ENCODE measurements around the gene SYNGR4.
"Not testable (repeated sequence)": the region's sequence is repeated elsewhere in the genome, so short reads cannot be mapped to it uniquely, and the experiment has no call there.

The SYNGR4 gene

DNA sequence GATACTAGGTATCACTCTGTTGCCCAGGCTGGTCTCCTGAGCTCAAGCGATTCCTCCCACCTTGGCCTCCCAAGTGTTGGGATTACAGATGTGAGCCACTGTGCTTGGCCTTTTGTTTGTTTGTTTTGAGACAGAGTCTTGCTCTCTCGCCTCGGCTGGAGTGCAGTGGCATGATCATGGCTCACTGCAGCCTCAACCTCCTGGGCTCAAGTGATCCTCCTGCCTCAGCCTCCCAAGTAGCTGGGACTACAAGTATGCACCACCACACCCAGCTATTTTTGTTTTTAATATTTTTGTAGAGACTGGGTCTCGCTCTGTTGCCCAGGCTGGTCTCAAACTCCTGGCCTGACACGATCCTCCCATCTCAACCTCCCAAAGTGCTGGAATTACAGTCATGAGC lies 7.6 kb downstream of the SYNGR4 start:
- not testable (repeated sequence) for DNase-seq

GRCh38 chr19:48372904-48373303 lies 8.7 kb downstream of the SYNGR4 start:
- no peak for DNase-seq

GRCh38 chr19:48373567-48373966 lies 9.4 kb downstream of the SYNGR4 start:
- no peak for DNase-seq

DNA sequence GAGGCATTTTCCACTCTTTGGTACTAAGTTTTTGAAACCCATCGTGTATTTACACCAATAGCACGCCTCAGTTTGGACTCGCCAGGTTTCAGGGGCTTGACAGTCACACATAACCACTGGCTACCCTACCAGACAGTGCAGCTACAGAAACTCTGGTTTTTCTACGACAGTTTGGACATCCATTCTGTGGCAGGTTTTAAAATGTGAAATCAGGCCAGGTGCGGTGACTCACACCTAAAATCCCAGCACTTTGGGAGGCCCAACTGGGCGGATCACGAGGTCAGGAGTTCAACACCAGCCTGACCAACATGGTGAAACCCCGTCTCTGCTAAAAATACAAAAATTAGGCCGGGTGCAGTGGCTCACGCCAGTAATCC lies 14.0 kb downstream of the SYNGR4 start:
- no peak for DNase-seq

DNA sequence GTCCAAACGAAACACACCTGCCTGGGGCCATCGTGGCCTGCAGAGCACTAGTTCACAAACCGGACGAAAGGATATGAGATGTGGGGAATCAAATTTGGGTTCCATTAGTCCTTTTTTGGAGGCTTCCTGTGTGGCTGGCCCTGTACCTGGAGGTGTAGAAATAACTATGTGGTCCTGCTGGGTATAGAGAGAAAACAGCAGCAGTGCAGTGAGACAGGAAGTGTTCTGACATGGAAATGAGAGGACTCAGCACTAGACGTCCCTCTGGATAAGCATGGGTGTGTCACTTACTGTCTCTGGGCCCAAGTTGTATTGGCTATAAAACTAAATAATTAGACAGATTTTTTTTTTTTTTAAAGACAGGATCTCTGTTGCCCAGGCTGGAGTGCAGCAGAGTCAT lies 14.9 kb downstream of the SYNGR4 start:
- no peak for DNase-seq

DNA sequence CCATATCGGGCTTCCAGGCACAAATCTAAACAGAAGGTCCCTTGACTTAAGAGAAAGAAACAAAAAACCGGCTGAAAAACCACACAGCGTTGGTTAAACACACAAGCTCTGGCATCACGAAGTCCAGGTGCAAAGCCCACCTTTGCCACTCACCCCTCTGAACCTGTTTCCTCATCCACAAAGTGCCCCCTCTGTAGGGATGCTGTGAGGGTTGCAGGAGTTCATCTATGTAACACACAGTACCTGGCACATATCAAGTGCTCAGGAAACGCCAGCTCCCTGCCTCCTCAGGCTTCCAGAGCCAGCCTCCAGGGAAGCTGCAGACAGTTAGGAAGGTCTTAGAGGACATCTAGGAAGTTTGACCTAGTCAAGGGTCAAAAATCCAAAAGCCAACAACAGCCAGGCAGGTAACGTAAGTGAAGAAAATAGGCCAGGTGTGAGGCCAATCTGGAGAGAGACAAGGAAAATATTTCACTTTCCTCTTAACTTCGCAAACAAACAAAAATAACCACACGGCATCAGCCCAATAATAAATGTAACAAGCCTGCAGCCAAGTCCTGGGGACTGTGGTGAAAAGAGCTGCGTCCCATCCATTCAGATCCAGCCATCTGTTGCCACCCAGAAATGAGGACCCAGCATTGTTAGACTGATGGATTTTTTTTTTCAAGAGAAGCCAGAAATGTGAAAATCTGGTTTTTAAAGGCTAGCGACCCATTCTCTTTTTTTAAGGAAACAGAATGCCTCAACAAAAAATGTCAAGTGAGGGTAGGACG lies 17.2 kb downstream of the SYNGR4 start:
- no peak for DNase-seq

DNA sequence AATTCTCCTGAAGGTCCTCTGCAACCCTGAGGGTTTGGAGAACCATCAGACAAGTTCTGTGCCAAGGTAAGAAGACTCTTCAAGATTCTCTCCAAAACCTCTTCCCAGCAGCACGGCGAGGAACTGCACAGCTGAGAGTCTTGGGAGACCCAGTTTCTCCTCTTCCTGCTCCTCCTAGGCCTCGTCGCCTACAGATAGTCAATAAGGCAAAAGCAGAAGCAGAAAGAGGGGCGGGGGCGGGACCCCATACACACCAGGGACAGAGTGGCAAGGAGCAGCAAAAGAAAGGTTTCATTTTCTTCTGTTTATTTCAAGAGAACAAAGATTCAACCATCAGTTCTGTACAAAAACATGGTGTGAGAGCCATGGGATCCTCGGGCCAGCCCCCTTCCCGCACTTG lies 18.1 kb downstream of the SYNGR4 start:
- DNase-seq = no peak

DNA sequence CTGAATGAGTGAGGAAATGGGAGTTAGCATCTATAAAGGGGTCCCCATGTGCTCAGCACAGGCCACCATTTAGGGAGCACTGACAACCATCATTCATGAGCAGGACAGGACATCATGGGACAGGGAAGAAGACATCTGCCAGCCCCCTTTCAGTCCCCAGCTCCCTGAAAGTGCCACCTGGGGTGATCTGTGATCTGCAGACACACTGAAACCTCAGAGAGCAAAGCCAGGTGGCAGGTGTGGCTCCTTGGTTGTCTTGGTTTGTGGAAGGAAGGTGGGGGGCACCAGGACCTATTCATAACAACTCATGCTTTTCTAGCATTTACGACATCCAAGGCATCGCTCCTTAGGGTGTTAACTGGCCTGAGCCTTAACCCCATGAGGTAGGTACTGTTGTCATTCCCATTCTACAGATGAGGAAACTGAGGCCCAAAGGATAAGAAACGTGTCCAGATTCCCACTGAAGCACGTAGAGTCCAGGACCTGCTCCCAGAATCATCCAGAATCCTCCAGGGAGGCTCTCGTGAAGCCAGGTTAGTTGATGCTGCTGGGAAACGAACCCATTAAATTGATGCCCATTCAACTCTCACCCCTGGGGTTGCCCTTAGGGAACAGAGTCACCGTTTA lies 21.4 kb downstream of the SYNGR4 start:
- no peak for DNase-seq

DNA sequence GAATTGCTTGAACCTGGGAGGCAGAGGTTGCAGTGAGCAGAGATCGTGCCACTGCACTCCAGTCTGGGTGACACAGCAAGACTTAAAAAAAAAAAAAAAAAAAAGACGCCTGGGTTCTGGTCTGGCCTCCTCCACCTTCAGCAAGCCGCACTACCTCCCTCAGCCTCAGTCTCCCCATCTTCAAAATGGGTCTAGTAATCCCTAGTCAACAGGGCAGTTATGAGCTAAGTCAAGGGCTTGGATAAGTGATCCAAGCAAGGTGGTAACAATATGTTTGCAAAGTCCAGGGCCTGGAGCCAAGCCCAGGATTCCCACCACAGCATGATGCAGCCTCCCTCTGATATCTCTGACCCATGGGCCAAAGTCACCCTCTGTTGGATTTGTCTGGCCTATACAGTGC lies 22.8 kb downstream of the SYNGR4 start:
- no peak for DNase-seq

DNA sequence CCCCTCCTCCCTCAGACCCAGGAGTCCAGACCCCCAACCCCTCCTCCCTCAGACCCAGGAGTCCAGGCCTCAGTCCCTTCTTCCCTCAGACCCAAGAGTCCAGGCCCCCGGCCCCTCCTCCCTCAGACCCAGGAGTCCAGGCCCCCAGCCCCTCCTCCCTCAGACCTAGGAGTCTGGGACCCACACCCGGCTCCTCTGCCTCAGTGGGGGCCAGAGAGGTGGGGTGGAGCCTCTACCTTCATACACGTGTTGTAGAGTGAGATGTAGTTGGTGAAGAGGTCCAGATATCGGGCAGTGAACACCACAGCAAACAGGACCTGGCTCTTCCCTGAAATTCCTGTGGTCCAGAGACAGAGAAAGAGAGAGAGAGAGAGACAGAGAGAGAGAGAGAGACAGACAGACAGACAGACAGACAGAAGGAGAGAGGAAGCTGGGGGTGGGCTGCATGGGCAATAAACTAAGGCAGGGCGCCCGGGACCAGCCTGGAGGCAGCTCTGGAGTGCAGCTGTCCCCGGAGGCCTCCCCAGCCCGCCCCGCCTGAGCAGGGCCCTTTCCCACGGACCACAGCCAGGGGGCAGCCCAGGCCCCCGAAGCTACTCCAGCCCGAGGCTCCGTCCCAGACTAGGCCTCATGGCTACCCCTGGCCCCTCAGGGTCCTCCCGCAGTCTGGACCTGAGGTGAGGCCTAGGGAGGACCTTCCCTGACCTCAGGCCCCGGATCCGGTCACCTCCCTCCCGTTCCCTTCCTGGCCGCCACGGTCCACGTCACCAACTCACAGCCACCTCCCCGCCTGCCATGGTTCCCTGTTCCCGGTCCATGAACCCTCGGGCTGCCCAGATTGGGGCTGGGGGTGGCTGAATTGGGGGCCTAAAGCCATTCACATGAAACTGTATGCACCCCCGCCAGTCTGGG lies 26.3 kb downstream of the SYNGR4 start:
- DNase-seq = peak; percentile 67

GRCh38 chr19:48391100-48392005 lies 27.2 kb downstream of the SYNGR4 start, which contains the start of gene KDELR1:
KDELR1 (minus strand) TSS chr19:48391551; CDS start chr19:48391358, 193 bp downstream.
- DNase-seq = peak; percentile 84

GRCh38 chr19:48392006-48392344 lies 27.8 kb downstream of the SYNGR4 start:
- DNase-seq = not testable (repeated sequence)

GRCh38 chr19:48392860-48393558 lies 28.8 kb downstream of the SYNGR4 start:
- no peak for DNase-seq

GRCh38 chr19:48393559-48394330 lies 29.6 kb downstream of the SYNGR4 start, which contains the start of gene GRIN2D:
GRIN2D (plus strand) TSS chr19:48393668; CDS start chr19:48398393, 4,725 bp downstream.
- DNase-seq = no peak

GRCh38 chr19:48394331-48395169 lies 30.4 kb downstream of the SYNGR4 start:
- DNase-seq = no peak

GRCh38 chr19:48395170-48395455 lies 30.9 kb downstream of the SYNGR4 start:
- no peak for DNase-seq

DNA sequence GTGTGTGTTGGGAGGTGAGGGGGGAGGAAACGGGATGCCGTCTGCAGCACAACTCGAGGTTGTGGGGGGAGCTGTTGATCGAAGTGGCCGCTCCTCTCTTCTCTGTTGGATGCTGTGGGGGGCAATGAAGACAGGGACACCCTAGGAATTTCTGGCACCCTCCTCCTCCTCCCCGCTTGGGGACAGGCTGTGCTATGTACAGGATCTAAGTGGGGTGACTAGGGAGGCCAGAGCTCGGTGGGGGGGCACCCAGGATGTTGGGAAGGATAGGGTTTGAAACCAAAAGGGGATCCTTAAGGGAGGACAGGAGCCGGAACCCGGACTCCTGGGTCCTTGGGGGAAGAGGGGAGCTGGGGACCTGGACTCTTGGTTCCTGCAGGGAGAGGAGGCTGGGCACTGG lies 31.3 kb downstream of the SYNGR4 start:
- DNase-seq = no peak

DNA sequence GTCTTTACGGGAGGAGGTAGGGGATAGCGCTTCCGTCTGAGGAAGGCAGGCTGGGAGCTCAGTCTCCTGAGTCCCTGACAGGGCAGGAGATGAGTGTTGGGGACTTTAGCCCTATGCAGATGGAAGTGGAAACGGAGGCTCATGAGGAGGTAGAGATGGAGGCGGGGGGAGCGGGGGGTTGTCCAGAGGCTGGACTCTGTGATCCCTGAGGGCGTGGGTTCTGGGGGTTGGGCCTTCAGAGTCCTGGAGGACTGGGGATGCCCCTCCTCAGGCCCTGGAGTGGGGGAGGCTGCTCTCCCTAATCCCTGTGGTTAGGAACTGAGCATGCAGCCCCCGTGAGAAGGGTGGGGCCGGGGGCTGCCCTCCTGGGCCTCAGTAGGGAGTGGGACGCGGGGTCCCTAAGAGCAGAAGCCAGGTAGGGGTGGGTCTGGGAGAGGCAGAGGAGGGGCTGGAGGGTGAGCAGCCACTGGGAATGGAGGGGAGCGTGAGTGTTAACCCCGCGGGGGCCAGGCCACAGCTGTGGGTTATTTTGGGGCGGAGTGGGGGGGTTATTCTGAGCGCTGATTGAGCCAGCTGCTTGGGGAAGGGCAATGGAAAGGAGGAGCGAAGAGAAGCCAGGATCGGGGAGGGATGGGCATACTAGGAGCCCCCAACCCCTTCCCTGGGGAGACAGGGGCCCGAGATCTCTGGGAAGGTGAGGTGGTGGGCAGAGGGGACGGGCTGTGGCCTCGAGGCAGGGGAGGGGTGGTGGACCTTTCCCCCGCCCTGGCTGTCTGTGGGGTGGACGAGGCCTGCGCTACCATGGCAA lies 32.1 kb downstream of the SYNGR4 start:
- no peak for DNase-seq

GRCh38 chr19:48396824-48397176 lies 32.6 kb downstream of the SYNGR4 start:
- DNase-seq = no peak
